ENCODE measurements around the gene NEK1. TPM values are rescaled to one million over a fixed set of nuclear protein-coding genes. Genes with fewer than 3 reads are reported as not detected.

NEK1 gene
- total RNA-seq, 2 experiments from 2014 or later, result 7.4 to 26.2 TPM

DNA sequence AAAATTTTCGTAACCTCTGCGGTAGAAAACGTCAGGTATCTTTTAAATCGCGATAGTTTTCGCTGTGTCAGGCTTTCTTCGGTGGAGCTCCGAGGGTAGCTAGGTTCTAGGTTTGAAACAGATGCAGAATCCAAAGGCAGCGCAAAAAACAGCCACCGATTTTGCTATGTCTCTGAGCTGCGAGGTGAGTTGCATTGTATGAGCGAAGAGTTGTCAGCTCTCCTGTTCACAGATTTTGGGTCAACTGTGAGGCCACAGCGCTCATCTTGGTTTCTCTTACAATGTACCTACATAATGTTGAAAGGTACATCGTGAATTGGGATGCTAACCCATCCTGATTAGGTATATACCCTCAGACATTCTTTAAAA lies 8.5 kb upstream of the NEK1 start:
- ChIA-PET CTCF (ENCODE audit: unreplicated experiment) (no interaction called here), POLR2A (interaction anchor here (0.7 to 2.2 kb wide), 7 partner anchors 8 to 102 kb away, joined by 3 to 10 read pairs (median 4); partner anchors contain the start of gene NEK1)
- H3K4me2 ChIP-seq (ENCODE audit: low read length), result peak overlapping the region; percentile 97
- TSS peak; percentile 89 for BruUV-seq (replicated peaks)
- peak; percentile 41 for DNase-seq (ENCODE audit: low spot score)
- H3K27ac ChIP-seq (ENCODE audit: low read depth, low read length, poor library complexity, severe bottlenecking), result peak overlapping the region; percentile 93
- H3K4me3 ChIP-seq (ENCODE audit: low read depth, low read length, poor library complexity, severe bottlenecking), result peak overlapping the region; percentile 75
- intact Hi-C loops (cut with micrococcal nuclease; ENCODE audit: unreplicated experiment), result loop anchor here (1.0 to 2.0 kb wide), 2 partner anchors 9 to 40 kb away; partner anchors contain the start of gene NEK1
- peaks cover 10% of the 10 kb centered on the region; the same call in 1 of the 2 replicates for H4K20me1 ChIP-seq (ENCODE audit: insufficient read depth, low read length)
- peaks cover 8% of the 10 kb centered on the region; the same call in 1 of the 2 replicates for H3K9me3 ChIP-seq (ENCODE audit: low read length)
- H2AFZ ChIP-seq (ENCODE audit: low read length), result peak overlapping the region; percentile 1; the same call in 1 of the 2 replicates
- peaks cover 27% of the 10 kb centered on the region for H3K4me1 ChIP-seq (ENCODE audit: insufficient read depth, low read length, poor library complexity, severe bottlenecking)
- peaks cover 55% of the 10 kb centered on the region for H3K79me2 ChIP-seq (ENCODE audit: insufficient read depth, low read depth, low read length)
- no peaks in the 10 kb centered on the region for H3K9me2 ChIP-seq (ENCODE audit: insufficient read depth, low read length)
- H3K36me3 ChIP-seq (ENCODE audit: insufficient read depth, low read length), result peaks cover 10% of the 10 kb centered on the region
- TF ChIP-seq, protein P1, sequence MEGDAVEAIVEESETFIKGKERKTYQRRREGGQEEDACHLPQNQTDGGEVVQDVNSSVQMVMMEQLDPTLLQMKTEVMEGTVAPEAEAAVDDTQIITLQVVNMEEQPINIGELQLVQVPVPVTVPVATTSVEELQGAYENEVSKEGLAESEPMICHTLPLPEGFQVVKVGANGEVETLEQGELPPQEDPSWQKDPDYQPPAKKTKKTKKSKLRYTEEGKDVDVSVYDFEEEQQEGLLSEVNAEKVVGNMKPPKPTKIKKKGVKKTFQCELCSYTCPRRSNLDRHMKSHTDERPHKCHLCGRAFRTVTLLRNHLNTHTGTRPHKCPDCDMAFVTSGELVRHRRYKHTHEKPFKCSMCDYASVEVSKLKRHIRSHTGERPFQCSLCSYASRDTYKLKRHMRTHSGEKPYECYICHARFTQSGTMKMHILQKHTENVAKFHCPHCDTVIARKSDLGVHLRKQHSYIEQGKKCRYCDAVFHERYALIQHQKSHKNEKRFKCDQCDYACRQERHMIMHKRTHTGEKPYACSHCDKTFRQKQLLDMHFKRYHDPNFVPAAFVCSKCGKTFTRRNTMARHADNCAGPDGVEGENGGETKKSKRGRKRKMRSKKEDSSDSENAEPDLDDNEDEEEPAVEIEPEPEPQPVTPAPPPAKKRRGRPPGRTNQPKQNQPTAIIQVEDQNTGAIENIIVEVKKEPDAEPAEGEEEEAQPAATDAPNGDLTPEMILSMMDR (conservative IDR thresholded peaks at IDR 0.05; ENCODE audit: low read length), result no peak
- no peak for TF ChIP-seq EZH2phosphoT487 (IDR thresholded peaks at IDR 0.05; ENCODE audit: borderline replicate concordance, low read depth, low read length)

DNA sequence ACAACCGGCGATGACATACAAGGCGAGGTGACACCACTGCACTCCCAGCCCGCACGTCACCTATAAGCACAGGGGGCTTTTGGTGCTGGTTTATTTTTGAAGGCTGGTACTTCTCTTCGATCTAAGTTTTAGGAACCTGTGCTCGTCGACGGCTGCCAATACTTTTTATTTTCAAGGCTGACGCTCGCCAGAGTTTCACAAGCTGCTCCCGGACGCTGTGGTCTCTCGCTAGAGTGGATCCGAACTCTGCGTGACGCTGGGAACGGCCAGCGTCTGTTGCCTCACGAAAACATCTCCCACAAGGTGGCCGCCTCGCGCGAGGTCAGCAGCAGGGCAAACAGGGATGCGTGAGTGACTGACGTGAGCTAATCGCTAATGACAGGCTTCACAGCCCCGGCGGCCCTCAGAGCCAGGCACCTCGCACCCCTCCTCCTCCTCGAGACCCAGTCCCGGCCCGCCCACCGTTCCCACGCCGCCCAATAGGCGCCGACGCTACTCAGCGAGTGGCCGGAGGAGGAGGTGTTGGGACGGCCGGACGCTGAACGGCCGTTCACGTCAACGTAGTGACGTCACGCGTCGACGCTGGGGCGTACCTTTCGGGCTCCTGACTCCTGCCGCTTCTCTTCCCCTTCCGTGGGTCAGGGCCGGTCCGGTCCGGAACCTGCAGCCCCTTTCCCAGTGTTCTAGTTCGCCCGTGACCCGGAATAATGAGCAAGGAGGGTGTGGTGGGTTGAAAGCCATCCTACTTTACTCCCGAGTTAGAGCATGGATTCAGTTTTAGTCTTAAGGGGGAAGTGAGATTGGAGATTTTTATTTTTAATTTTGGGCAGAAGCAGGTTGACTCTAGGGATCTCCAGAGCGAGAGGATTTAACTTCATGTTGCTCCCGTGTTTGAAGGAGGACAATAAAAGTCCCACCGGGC lies 7.8 kb upstream of the NEK1 start, which contains the start of gene CLCN3:
Gene CLCN3, plus strand, starts transcription at position 621 of the 922 bp plus-strand sequence. CDS start 15,351 bp downstream, outside the sequence.
- no peaks in the 10 kb centered on the region for H3K9me2 ChIP-seq (ENCODE audit: insufficient read depth, low read length)
- peaks cover 8% of the 10 kb centered on the region; the same call in 1 of the 2 replicates for H4K20me1 ChIP-seq (ENCODE audit: insufficient read depth, low read length)
- intact Hi-C loops (cut with micrococcal nuclease; ENCODE audit: unreplicated experiment), result loop anchor here (1.0 to 10.0 kb wide), 4 partner anchors 8 to 605 kb away; partner anchors contain the start of genes CBR4 and NEK1
- peak within 1 kb of the TSS; percentile 97 for H3K4me2 ChIP-seq (ENCODE audit: low read length)
- peaks cover 8% of the 10 kb centered on the region; the same call in 1 of the 2 replicates for H3K9me3 ChIP-seq (ENCODE audit: low read length)
- peak within 1 kb of the TSS; percentile 75 for H3K4me3 ChIP-seq (ENCODE audit: low read depth, low read length, poor library complexity, severe bottlenecking)
- peaks cover 9% of the 10 kb centered on the region for H3K36me3 ChIP-seq (ENCODE audit: insufficient read depth, low read length)
- no peak for TF ChIP-seq EZH2phosphoT487 (IDR thresholded peaks at IDR 0.05; ENCODE audit: borderline replicate concordance, low read depth, low read length)
- TF ChIP-seq, protein P1 (conservative IDR thresholded peaks at IDR 0.05; ENCODE audit: low read length), result no peak
- CTCF ChIA-PET (ENCODE audit: unreplicated experiment), result no interaction called here
- H3K79me2 ChIP-seq (ENCODE audit: insufficient read depth, low read depth, low read length), result peaks cover 48% of the 10 kb centered on the region
- H3K4me1 ChIP-seq (ENCODE audit: insufficient read depth, low read length, poor library complexity, severe bottlenecking), result peaks cover 34% of the 10 kb centered on the region
- peak within 1 kb of the TSS; percentile 93 for H3K27ac ChIP-seq (ENCODE audit: low read depth, low read length, poor library complexity, severe bottlenecking)
- H2AFZ ChIP-seq (ENCODE audit: low read length), result peak within 1 kb of the TSS; percentile 89
- POLR2A ChIA-PET, result interaction anchor here (0.6 to 2.2 kb wide), 8 partner anchors 8 to 238 kb away, joined by 3 to 10 read pairs (median 4); partner anchors contain the start of gene NEK1
- peak; percentile 98 for DNase-seq (ENCODE audit: low spot score)
- BruUV-seq (replicated peaks), result TSS peak; percentile 96
